Cardiac muscle cell (in vitro differentiated cells and primary cell): ENCODE results near the gene YWHAG. TPM values are rescaled to one million over a fixed set of nuclear protein-coding genes. Genes with fewer than 3 reads are reported as not detected.
"Not testable (repeated sequence)": the region's sequence is repeated elsewhere in the genome, so short reads cannot be mapped to it uniquely, and the experiment has no call there.

Experiments used
- DNase-seq, 2 donors: peaks; one replicate each; pipeline versions ENCODE4 v3.0.0 to v3.0.0-alpha.2; 2010 to 2017; ENCODE audit warnings: low read depth in 1 of 2, low spot score in 1 of 2
- H3K27ac ChIP-seq: fragments of 200-600 bp; sonication (generic); 2 replicates; pipeline ENCODE4 v1.5.1; 2016
- H3K27me3 ChIP-seq: fragments of 200-600 bp; sonication (generic); 2 replicates; pipeline ENCODE4 v1.6.0; 2016; ENCODE audit warnings: control low read depth
- H3K36me3 ChIP-seq: fragments of 200-600 bp; sonication (generic); 2 replicates; pipeline ENCODE4 v1.5.1; 2016; ENCODE audit warnings: control low read depth
- H3K4me1 ChIP-seq: fragments of 200-600 bp; sonication (generic); 2 replicates; pipeline ENCODE4 v1.8.1; 2017; ENCODE audit warnings: low read depth, mild to moderate bottlenecking, mixed run types
- H3K4me3 ChIP-seq: fragments of 200-600 bp; sonication (generic); 2 replicates; pipeline ENCODE4 v1.5.1; 2016; ENCODE audit warnings: mild to moderate bottlenecking
- H3K9me3 ChIP-seq: fragments of 200-600 bp; sonication (generic); 2 replicates; pipeline ENCODE4 v1.5.1; 2017; ENCODE audit warnings: low read depth, mild to moderate bottlenecking, control low read depth
- polyA plus RNA-seq: library from polyadenylated mRNA; unstranded; fragments of >200 nt; fragmentation: Nextera tagmentation; extraction: Ambion mirVana; gene quantifications from 2 replicates; pipeline ENCODE4 v1.2.1, GENCODE V29; 2016
- total RNA-seq: library from RNA; depleted of rRNA; stranded (reverse); fragments of >200 nt; gene quantifications from 2 replicates; pipeline ENCODE4 v1.2.3, GENCODE V29; 2016
- TF ChIP-seq, protein P1 (sequence below): IDR thresholded peaks from 2 replicates; pipeline ENCODE4 v1.5.1; 2012; ENCODE audit warnings: low read depth, mild to moderate bottlenecking, low read length

The YWHAG gene
- total and polyA plus RNA-seq, 2 experiments from 2014 or later: 25.0 to 97.9 TPM

DNA sequence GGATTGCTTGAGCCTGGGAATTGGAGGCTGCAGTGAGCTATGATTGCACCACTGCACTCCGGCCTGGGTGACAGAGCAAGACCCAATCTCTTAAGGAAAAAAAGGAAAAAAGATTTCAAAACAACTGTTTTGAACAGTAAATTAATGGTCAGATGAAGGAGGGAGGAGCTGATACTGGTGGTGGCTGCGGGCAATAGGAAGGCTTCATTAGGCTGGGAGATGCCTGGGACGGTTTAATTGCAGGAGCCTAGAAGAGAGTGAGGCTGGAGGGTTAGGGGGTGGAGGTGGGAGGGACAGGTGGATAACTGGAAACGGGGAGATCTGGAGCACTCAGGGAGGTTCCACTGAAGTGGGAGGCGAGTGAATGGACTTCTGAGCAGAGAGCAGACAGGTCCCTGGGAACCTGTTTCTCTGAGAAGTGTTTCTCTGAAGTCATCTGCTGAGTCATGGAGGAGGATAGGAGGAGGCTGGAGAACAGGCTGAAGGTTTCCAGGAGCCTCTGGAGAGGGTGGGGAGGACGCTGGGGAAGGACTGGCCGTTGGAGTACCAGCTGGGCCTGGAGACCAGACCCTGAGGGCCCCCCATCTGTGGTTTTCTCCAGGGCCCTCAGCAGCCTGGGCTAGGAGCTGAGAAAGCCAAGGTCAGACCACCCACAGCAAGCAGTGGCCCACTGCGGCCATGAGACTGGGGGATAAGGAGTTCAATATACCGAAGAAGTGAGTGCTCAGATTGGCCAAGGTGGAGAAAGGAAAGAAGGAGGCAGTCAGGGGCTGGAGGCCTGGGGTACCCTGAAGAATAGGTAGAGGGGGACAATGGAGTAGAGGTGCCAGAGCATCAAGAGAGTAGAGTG is 14.4 kb upstream of the YWHAG start:
- no peak overlapping the region for H3K27ac ChIP-seq
- no peaks in the 10 kb centered on the region for H3K9me3 ChIP-seq
- H3K4me1 ChIP-seq: peaks cover 6% of the 10 kb centered on the region
- DNase-seq: peak in 1 of 2 donors; percentile 77
- H3K4me3 ChIP-seq: no peak overlapping the region
- H3K27me3 ChIP-seq: no peaks in the 10 kb centered on the region
- TF ChIP-seq, protein P1, sequence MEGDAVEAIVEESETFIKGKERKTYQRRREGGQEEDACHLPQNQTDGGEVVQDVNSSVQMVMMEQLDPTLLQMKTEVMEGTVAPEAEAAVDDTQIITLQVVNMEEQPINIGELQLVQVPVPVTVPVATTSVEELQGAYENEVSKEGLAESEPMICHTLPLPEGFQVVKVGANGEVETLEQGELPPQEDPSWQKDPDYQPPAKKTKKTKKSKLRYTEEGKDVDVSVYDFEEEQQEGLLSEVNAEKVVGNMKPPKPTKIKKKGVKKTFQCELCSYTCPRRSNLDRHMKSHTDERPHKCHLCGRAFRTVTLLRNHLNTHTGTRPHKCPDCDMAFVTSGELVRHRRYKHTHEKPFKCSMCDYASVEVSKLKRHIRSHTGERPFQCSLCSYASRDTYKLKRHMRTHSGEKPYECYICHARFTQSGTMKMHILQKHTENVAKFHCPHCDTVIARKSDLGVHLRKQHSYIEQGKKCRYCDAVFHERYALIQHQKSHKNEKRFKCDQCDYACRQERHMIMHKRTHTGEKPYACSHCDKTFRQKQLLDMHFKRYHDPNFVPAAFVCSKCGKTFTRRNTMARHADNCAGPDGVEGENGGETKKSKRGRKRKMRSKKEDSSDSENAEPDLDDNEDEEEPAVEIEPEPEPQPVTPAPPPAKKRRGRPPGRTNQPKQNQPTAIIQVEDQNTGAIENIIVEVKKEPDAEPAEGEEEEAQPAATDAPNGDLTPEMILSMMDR: no peak
- H3K36me3 ChIP-seq: no peaks in the 10 kb centered on the region

DNA sequence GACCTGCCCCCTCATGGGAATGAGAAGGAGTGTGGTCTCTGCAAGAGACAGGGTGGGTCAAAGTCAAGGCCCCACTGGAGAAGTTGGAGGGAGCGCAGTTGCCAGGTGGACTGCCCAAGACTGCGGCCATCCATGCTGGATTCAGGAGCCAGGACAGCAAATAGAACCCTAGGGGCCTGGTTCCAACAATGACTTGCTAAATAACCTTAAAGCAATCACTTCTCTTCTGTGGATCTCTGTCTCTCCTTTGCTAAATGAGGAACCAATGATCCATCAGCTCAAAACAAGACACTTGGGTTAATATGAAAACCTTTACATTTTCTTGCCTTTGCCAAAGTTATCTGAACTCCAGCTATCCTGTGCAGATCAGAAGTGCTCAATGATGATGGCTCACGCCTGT is 12.6 kb upstream of the YWHAG start:
- H3K27me3 ChIP-seq: no peaks in the 10 kb centered on the region
- no peaks in the 10 kb centered on the region for H3K4me1 ChIP-seq
- H3K27ac ChIP-seq: no peak overlapping the region
- no peak overlapping the region for H3K4me3 ChIP-seq
- TF ChIP-seq, protein P1: no peak
- no peaks in the 10 kb centered on the region for H3K9me3 ChIP-seq
- no peaks in the 10 kb centered on the region for H3K36me3 ChIP-seq
- DNase-seq: no peak

DNA sequence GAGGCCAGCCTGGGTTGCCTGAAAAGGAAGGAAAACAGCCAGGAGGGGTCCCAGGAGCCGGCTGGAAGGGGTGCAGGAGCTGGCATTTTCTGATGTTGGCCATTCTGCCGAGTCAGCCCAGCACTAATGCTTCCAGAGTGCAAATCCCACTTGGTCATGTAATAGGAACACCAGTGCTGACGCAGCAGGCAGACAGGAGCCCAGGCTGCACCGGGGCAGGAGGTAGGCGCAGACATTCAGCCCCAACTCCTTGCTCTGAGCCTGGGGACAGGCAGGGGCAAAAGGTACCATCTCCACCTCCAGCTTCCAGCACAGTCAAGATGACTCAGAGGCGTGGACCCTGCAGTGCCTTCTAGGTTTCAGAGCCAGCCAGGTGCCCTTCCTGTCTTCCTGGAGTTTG is 10.2 kb upstream of the YWHAG start:
- peaks cover 8% of the 10 kb centered on the region for H3K4me1 ChIP-seq
- H3K27ac ChIP-seq: no peak overlapping the region
- H3K27me3 ChIP-seq: no peaks in the 10 kb centered on the region
- no peaks in the 10 kb centered on the region for H3K36me3 ChIP-seq
- no peaks in the 10 kb centered on the region for H3K9me3 ChIP-seq
- TF ChIP-seq, protein P1: no peak
- DNase-seq: no peak
- no peak overlapping the region for H3K4me3 ChIP-seq

DNA sequence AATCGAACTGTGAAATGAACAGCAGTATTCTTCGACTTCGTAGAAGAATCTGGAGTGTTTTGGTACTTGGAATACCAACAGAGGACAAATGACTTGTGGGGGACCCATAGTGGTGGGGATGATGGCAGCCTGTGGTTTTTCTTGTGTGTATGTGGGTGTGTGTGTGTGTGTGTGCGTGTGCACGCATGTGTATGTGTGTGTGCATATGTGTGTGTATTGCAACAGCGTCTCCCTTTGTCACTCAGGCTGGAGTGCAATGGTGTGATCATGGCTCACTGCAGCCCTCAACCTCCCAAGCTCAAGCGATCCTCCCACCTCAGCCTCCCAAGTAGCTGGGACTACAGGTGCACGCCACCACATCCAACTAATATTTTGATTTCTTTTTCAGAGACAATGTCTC is 9.4 kb upstream of the YWHAG start:
- no peak overlapping the region for H3K4me3 ChIP-seq
- H3K27ac ChIP-seq: no peak overlapping the region
- TF ChIP-seq, protein P1: no peak
- peaks cover 8% of the 10 kb centered on the region for H3K4me1 ChIP-seq
- H3K27me3 ChIP-seq: no peaks in the 10 kb centered on the region
- DNase-seq: no peak
- no peaks in the 10 kb centered on the region for H3K9me3 ChIP-seq
- H3K36me3 ChIP-seq: no peaks in the 10 kb centered on the region

DNA sequence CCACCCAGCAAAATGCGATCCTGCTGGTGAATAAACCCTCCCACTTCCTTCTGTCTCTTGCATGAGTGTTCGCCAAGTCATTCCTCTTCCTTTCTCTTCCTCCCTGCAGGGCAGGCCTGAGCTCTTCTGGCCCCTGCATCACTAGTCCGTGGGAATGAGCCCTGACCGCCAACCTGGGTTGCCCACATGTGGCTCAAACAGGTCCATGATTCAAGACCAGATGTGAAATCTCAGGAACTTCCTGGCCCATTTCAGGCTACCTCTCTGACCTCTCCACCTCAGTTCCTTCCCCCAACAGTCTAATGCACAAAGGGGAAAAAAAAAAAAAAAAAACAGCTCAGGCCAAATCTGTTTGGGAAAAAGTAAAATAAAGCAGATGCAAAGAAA is 5.4 kb upstream of the YWHAG start:
- Histone ChIP-seq H3K27me3 (no peaks in the 10 kb centered on the region), H3K4me3 (no peak overlapping the region), H3K36me3 (no peaks in the 10 kb centered on the region), H3K27ac (no peak overlapping the region), H3K4me1 (peaks cover 13% of the 10 kb centered on the region), H3K9me3 (no peaks in the 10 kb centered on the region)
- DNase-seq: peak in 1 of 2 donors; percentile 78
- TF ChIP-seq, protein P1: no peak

DNA sequence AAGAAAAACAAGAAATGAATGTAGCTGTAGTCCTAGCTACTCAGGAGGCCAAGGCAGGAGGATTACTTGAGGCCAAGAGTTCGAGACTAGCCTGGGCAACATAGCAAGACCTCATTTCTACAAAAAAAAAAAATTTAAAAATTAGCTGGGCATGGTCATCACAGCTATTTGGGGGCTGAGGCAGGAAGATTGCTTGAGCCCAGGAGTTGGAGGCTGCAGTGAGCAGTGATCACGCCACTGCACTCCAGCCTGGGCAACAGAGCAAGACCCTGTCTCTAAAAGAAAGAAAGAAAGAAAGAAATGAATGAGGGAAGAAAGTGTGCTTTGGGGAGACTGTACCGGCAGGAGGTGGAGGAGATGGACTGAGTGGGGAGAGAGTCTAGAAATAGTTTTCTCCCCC is 5.0 kb upstream of the YWHAG start:
- not testable (repeated sequence) for H3K9me3 ChIP-seq, H3K36me3 ChIP-seq, H3K27ac ChIP-seq, DNase-seq, H3K4me3 ChIP-seq, H3K27me3 ChIP-seq
- H3K4me1 ChIP-seq: peaks cover 13% of the 10 kb centered on the region
